ENCODE data around the gene ADCYAP1R1. TPM values are rescaled to one million over a fixed set of nuclear protein-coding genes. Genes with fewer than 3 reads are reported as not detected.

Gene ADCYAP1R1
- total RNA-seq, 1 experiment from 2014 or later: 8.9 TPM

- Histone ChIP-seq H3K9me3 (ENCODE audit: control insufficient read depth, low read depth, low read length) (no peaks in the 10 kb centered on the region), H3K4ac (ENCODE audit: low read depth, low read length) (no peak overlapping the region), H3K18ac (ENCODE audit: insufficient read length, low read depth, low read length) (no peak overlapping the region), H3K14ac (ENCODE audit: insufficient read depth, low read length) (no peak overlapping the region), H3K4me1 (ENCODE audit: insufficient read depth, low read length) (no peaks in the 10 kb centered on the region), H4K8ac (replicated peaks; ENCODE audit: insufficient read length, low read depth, low read length) (no peak overlapping the region), H4K91ac (ENCODE audit: insufficient read length, low read depth, low read length) (no peak overlapping the region), H2BK15ac (ENCODE audit: low read depth, low read length) (no peak overlapping the region), H3K27ac (ENCODE audit: insufficient read length, low read depth, low read length) (no peak overlapping the region), H2BK12ac (ENCODE audit: insufficient read length, low read depth, low read length) (no peak overlapping the region), H2BK20ac (ENCODE audit: low read depth, low read length, poor library complexity, severe bottlenecking) (no peak overlapping the region), H3K4me2 (ENCODE audit: insufficient read depth, insufficient read length, low read length) (no peak overlapping the region), H4K5ac (ENCODE audit: insufficient read length, low read depth, low read length) (no peak overlapping the region), H2AK5ac (ENCODE audit: insufficient read length, low read length) (no peak overlapping the region), H3K23me2 (ENCODE audit: insufficient read length, low read depth, low read length, poor library complexity, severe bottlenecking) (no peaks in the 10 kb centered on the region), H2AFZ (ENCODE audit: low read length) (no peak overlapping the region), H3K79me2 (ENCODE audit: insufficient read depth, low read length) (no peaks in the 10 kb centered on the region), H3K9ac (ENCODE audit: extremely low read depth, insufficient read length, low read length) (no peak overlapping the region), H3T11ph (ENCODE audit: low read length) (no peak overlapping the region), H4K20me1 (ENCODE audit: control insufficient read depth, insufficient read depth, insufficient read length) (no peaks in the 10 kb centered on the region), H3K23ac (ENCODE audit: insufficient read length, low read depth, low read length) (no peak overlapping the region), H2BK5ac (ENCODE audit: insufficient read length, low read length) (no peak overlapping the region), H3K27me3 (ENCODE audit: insufficient read depth, low read length) (no peaks in the 10 kb centered on the region), H3K79me1 (ENCODE audit: insufficient read depth, low read depth, low read length, poor library complexity, severe bottlenecking) (no peaks in the 10 kb centered on the region), H3K56ac (ENCODE audit: insufficient read length, low read depth, low read length) (no peak overlapping the region), H2BK120ac (ENCODE audit: low read depth, low read length, poor library complexity, severe bottlenecking) (no peak overlapping the region)
- Mint-ChIP-seq H3K4me1 (peaks cover 15 to 19% of the 10 kb centered on the region in 2 experiments), H3K4me3 (no peak overlapping the region), H3K36me3 (ENCODE audit: insufficient read depth in 1 of 3, low read depth in 3 of 3) (peaks cover 9 to 17% (median 10%) of the 10 kb centered on the region in 3 experiments; a peak in 6 of 7 replicates), H3K27ac (peak overlapping the region in 2 of 3 experiments; percentile 53 to 88; a peak in 4 of 7 replicates), H3K9me3 (peaks cover 0 to 3% of the 10 kb centered on the region in 2 experiments; a peak in 2 of 5 replicates), H3K27me3 (ENCODE audit: low read depth) (peaks cover 4% of the 10 kb centered on the region)
- TF ChIP-seq CTCF (conservative IDR thresholded peaks at IDR 0.05): no peak
- WGBS (ENCODE audit: extremely low coverage, insufficient read length, low lambda C conversion rate): no CpG with 5 or more reads among the region's 8 CpGs
- DNase-seq: no peak
These were observed 23.9 kb downstream of the ADCYAP1R1 start for GRCh38 chr7:31076051-31076450.
